Spleen (tissue), 11 donors: ENCODE data around the gene PLSCR4. TPM values are rescaled to one million over a fixed set of nuclear protein-coding genes. Genes with fewer than 3 reads are reported as not detected.

Experiments used
- DNase-seq: peaks from one replicate; pipeline ENCODE4 v3.0.0-alpha.2; 2020
- H3K27ac ChIP-seq, 8 donors: fragments of 200-600 bp; sonication (generic) in 7 of 8; 1 replicate in 4 of 8; 2 replicates in 4 of 8; pipeline versions ENCODE4 v1.5.0 to v1.8.0; 2016 to 2021; ENCODE audit warnings: inconsistent platforms in 4 of 8, mild to moderate bottlenecking in 4 of 8, moderate library complexity in 1 of 8
- H3K27me3 ChIP-seq, 7 donors: fragments of 200-600 bp; sonication (generic) in 6 of 7; replicated peaks in 1 of 7; 1 replicate in 4 of 7; 2 replicates in 3 of 7; pipeline versions ENCODE4 v1.5.0 to v1.8.0; 2016 to 2021; ENCODE audit warnings: inconsistent platforms in 3 of 7, mild to moderate bottlenecking in 1 of 7
- H3K36me3 ChIP-seq, 6 donors: fragments of 200-600 bp; sonication (generic) in 5 of 6; 1 replicate in 4 of 6; 2 replicates in 2 of 6; pipeline versions ENCODE4 v1.5.0 to v1.8.0; 2016 to 2021; ENCODE audit warnings: inconsistent platforms in 2 of 6
- H3K4me1 ChIP-seq, 6 donors: fragments of 200-600 bp; sonication (generic) in 5 of 6; 1 replicate in 3 of 6; 2 replicates in 3 of 6; pipeline versions ENCODE4 v1.5.0 to v1.8.0; 2016 to 2021; ENCODE audit warnings: inconsistent platforms in 3 of 6
- H3K4me3 ChIP-seq, 8 donors: fragments of 200-600 bp; sonication (generic) in 7 of 8; 1 replicate in 4 of 8; 2 replicates in 4 of 8; pipeline versions ENCODE4 v1.5.0 to v1.8.0; 2016 to 2021; ENCODE audit warnings: inconsistent platforms in 4 of 8, mild to moderate bottlenecking in 4 of 8, moderate library complexity in 2 of 8
- H3K9me3 ChIP-seq, 8 donors: fragments of 200-600 bp; sonication (generic) in 7 of 8; 1 replicate in 4 of 8; 2 replicates in 4 of 8; pipeline versions ENCODE4 v1.5.0 to v1.8.0; 2016 to 2021; ENCODE audit warnings: inconsistent platforms in 4 of 8
- CTCF ChIP-seq, 11 experiments: fragments of 200-600 bp in 7 of 11; fragments of 450-650 bp in 4 of 11; sonication (generic) in 4 of 11; IDR thresholded peaks in 8 of 11; conservative IDR thresholded peaks in 3 of 11; 1 replicate in 7 of 11; 2 replicates in 4 of 11; pipeline versions ENCODE4 v1.4.0 to v1.8.0; 2016 to 2021; ENCODE audit warnings: antibody characterized with exemption in 11 of 11, inconsistent platforms in 4 of 11, mild to moderate bottlenecking in 1 of 11
- POLR2A ChIP-seq, 3 donors: fragments of 450-650 bp; IDR thresholded peaks; one replicate each; pipeline ENCODE4 v1.5.1; 2017; ENCODE audit warnings: antibody characterized with exemption in 3 of 3, mild to moderate bottlenecking in 1 of 3
- POLR2AphosphoS5 ChIP-seq, 3 donors: sonication (generic); formaldehyde crosslinking; IDR thresholded peaks; one replicate each; pipeline ENCODE4 v1.5.1; 2017; ENCODE audit warnings: antibody characterized with exemption in 3 of 3
- WGBS, 5 donors: extraction: QIAGEN DNeasy Blood & Tissue Kit in 3 of 5; methylation state at CpG; one replicate each; pipeline versions ENCODE4 v1.1.5 to v1.1.7; 2013 to 2018; 5-methylcytosine and 5-hydroxymethylcytosine counted together
- intact Hi-C: fragments of 100-400 bp; cut with DNase I; formaldehyde crosslinking; loops from one replicate; pipeline ENCODE4 v1.15.0; 2023; ENCODE audit warnings: low total_unique reads
- polyA plus RNA-seq, 3 donors: library from polyadenylated mRNA; stranded (reverse); fragments of 200-250 nt; gene quantifications; one replicate each; pipeline ENCODE4 v1.2.1, GENCODE V29; 2013
- total RNA-seq, 7 donors: library from RNA; depleted of rRNA in 3 of 7; stranded (reverse); fragments of >200 nt in 3 of 7; fragmentation: NEBNext Ultra II Directional in 4 of 7; extraction: Animal tissue kit (Norgen Biotek cat#: 25700) in 4 of 7; gene quantifications; one replicate each; pipeline versions ENCODE4 v1.1.0 to v1.2.1, GENCODE V29; 2016 to 2021
- donor health status: healthy with polysubstance abuse.
- donor health status: DM: no; HTN: no; CAD: no; lungs with moderate emphysema.
- donor health status: DM: no; HTN: no; CAD: no.
- donor health status: Bipolar disorder and iron deficiency.
- donor health status: healthy.
- donor health status: DM: no; HTN: no; CAD: no.
- donor health status: DM: yes; HTN: yes; CAD: no.

PLSCR4 gene
- total and polyA plus RNA-seq, 10 donors, result 4.7 to 77.5 (median 36.0) TPM

- TF ChIP-seq CTCF (IDR thresholded peaks at IDR 0.05 in 8 of 11, conservative IDR thresholded peaks at IDR 0.05 in 3 of 11), result no peak
- peak in 1 of 3 donors; percentile 60 for TF ChIP-seq POLR2AphosphoS5 (IDR thresholded peaks at IDR 0.05)
- 61 to 79% (median 72%) methylated on average over 9 of the region's 9 CpGs for WGBS, 5 donors
- intact Hi-C loops, result loop anchor here (5.0 kb wide), 1 partner anchor 355 kb away; no protein-coding TSS in a partner anchor
Observed at GRCh38 chr3:146222204-146223046, 28.5 kb downstream of the PLSCR4 start.

GRCh38 chr3:146221276-146221675, 29.6 kb downstream of the PLSCR4 start:
- Histone ChIP-seq H3K4me3 (no peak overlapping the region), H3K27me3 (no peaks in the 10 kb centered on the region), H3K9me3 (no peaks in the 10 kb centered on the region), H3K27ac (peak overlapping the region in 5 of 8 donors; percentile 33 to 79 (median 67)), H3K36me3 (no peaks in the 10 kb centered on the region), H3K4me1 (peaks cover 0 to 21% (median 7%) of the 10 kb centered on the region in 6 donors)
- DNase-seq, result no peak
- intact Hi-C loops, result loop anchor here (5.0 kb wide), 1 partner anchor 356 kb away; no protein-coding TSS in a partner anchor
- TF ChIP-seq POLR2AphosphoS5 (IDR thresholded peaks at IDR 0.05), result no peak

More at GRCh38 chr3:146222204-146223046, 28.5 kb downstream of the PLSCR4 start:
- H3K4me1 ChIP-seq, result peaks cover 0 to 21% (median 7%) of the 10 kb centered on the region in 6 donors
- no peak for DNase-seq
- H3K36me3 ChIP-seq, result no peaks in the 10 kb centered on the region
- H3K9me3 ChIP-seq, result no peaks in the 10 kb centered on the region
- H3K4me3 ChIP-seq, result no peak overlapping the region
- H3K27ac ChIP-seq, result peak overlapping the region; percentile 30 to 79 (median 65)
- H3K27me3 ChIP-seq, result no peaks in the 10 kb centered on the region

- Histone ChIP-seq H3K27ac (no peak overlapping the region), H3K9me3 (no peaks in the 10 kb centered on the region)
- no peak for DNase-seq
Observed at GRCh38 chr3:146218880-146219866, 31.7 kb downstream of the PLSCR4 start.

More at GRCh38 chr3:146218880-146219866, 31.7 kb downstream of the PLSCR4 start:
- TF ChIP-seq CTCF (IDR thresholded peaks at IDR 0.05 in 8 of 11, conservative IDR thresholded peaks at IDR 0.05 in 3 of 11) (peak; percentile 4 to 72 (median 55)), POLR2A (IDR thresholded peaks at IDR 0.05) (no peak)
- Histone ChIP-seq H3K4me1 (peaks cover 0 to 21% (median 7%) of the 10 kb centered on the region in 6 donors), H3K4me3 (no peak overlapping the region), H3K27me3 (no peaks in the 10 kb centered on the region), H3K36me3 (peaks cover 0 to 6% (median 0%) of the 10 kb centered on the region in 6 donors)
- intact Hi-C loops, result loop anchor here (10.0 kb wide), 1 partner anchor 106 kb away; no protein-coding TSS in a partner anchor
- WGBS, 5 donors, result 68 to 78% (median 71%) methylated on average over 13 of the region's 13 CpGs
